HG02970 (cell line): ENCODE results near the gene SPATA13.

Source experiments
- ATAC-seq: cut with Tn5 transposase; IDR thresholded peaks from one replicate; pipeline ENCODE4 v1.9.1; 2021; ENCODE audit warnings: mild to moderate bottlenecking, moderate library complexity, moderate number of reproducible peaks; ENCODE audit not compliant: unreplicated experiment, low FRiP score

SPATA13 gene

DNA sequence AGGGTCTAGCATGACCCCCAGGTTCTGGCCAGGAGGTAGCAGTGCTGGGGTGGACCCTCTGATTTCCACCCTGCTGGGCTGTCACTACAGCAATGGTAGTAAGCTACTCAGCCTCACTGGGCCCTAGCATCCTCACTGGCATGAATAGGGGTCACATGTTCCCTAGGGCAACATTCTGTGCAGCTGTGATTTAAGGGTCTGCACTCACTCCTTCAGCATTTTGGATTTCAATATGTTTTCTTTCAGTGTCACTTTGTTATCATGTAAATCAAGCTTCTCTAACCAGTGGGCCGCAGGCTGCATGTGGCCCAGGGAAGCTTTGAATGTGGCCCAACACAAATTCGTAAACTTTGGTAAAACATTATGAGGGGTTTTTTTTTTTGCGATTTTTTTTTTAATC, 57.8 kb downstream of the SPATA13 start:
- no peak for ATAC-seq

DNA sequence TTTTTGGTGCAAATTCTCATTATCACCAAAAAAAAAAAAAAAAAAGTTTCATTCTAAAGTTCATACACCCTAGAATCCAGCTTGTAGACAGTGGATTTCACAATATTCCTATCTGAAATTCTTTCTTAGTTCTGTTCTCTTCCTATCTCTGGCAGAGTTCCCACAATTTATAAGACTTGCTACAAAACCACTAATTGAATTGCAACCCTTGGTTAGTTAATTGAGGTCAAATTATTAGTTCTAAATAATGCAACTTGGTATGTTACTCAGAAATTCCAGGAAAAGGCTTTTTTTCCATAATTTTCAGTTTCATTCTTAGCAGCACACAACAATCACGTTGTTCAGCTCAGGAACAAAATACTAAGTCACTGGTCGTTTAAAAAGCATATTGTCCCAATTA, 58.5 kb downstream of the SPATA13 start:
- no peak for ATAC-seq

DNA sequence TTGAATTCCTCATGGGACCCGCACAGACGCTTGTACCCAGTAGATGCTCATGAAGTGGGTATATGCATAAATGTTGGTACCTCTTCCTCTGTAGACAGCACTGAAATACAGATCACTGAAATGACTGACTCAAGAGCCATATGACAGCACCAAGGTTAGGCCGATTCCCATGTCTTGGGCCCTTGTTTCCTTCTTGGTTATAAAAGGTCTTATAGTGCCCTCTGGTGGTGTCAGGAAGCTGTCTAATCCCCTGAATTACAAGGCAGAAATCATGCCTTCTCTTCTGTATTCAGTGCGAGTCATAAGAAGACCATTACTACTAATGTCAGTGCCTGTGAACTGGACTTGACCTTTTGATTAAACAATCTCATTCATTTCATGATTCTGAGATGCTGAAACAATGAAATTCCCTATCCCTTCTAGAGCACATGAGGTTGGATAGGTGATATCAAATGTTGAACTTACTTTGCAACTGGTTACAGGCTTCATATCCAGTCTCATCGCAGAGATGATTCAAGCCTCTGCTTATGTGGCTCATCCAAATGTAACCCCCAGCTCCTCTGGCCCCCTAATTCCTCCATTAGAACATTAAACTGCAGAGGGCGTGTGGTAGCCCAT, 59.7 kb downstream of the SPATA13 start:
- ATAC-seq: peak; percentile 42

DNA sequence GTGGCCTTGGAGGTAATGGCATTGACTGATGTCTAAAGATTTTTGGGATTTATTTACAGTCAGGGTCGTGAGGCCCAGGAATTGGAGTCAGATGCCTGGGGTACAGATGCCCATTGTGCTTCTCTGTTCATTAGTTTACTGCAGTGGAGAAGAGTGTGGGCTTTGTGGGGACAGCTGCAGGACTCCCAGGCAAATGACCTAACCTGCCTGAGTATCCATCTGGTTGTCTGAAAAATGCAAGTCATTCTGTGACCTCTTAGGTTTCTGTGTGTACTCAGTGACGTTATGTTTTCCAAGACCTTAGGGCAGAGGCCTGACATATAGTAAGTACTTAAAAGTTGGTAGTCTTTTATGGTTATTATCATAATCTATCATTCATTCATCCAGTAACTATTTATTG, 60.5 kb downstream of the SPATA13 start:
- ATAC-seq: no peak

DNA sequence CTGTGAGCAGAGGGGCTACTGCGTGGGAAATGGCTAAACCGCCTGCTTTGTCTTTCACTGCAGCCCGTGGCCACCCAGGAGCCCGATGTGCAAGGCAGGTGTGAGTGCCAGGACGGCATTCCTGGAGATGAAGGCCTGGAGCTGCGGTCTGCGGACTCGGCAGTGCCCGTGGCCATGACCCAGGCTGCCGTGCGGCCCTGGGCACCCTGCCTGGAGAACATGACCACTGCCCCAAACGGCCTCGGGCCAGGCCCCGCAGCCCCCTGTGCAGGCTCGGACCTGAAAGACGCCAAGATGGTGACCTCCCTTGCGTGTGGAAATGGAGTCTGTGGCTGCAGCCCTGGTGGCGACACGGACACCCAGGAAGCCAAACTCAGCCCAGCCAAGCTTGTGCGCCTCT, 62.2 kb downstream of the SPATA13 start:
- ATAC-seq: no peak

DNA sequence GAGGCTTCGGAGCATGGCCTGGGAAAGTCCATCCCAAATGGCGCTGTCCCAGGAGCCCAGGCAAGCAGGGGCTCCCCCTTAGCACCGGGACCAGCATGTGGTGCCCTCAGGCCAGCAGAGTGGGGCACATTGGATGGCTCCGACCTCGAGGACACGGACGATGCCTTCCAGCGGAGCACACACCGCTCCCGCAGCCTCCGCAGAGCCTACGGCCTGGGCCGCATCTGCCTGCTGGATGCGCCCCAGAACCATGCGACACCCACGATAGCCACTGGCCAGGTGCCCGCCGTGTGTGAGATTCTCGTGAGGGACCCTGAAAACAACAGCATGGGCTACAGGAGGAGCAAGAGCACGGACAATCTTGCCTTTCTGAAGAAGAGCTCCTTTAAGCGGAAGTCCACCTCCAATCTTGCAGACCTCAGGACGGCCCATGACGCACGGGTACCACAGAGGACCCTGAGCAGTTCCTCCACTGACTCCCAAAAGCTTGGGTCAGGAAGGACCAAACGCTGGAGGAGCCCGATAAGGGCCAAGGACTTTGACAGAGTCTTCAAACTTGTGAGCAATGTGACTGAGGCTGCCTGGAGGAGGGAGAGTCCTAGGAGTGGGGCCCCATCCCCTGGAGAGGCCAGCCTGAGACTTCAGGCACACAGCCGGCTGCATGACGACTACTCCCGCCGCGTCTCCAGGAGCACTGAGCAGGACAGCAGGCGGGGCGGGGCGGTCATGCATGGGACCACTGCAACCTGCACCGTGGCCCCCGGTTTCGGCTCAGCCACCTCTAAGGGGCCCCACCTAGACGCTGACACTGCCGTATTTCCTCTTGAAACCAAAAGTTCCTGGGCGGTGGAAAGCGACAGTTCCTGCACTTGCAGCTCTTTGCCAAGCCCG, 63.1 kb downstream of the SPATA13 start:
- ATAC-seq: no peak

DNA sequence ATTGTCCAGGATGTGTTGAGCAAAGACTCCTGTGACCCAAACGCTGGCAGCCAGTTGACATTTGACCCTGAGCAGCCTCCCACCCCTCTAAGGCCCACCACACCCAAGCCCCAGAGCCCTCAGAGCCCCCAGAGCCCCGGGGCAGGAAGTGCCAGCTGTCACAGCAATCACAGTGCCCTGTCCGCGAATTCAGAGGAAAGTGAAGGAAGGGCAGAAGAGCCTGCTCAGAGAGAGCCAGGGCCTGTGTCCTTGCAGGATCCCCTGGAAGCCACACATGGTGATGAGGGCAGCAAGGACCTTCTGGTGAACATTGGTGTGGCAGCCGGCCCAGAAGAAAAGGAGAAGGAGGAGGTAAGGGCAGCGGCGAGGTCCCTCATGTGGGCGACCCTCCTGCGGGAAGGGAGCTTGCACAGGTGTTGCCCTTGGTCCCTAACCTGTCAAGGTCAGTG, 63.7 kb downstream of the SPATA13 start:
- no peak for ATAC-seq

DNA sequence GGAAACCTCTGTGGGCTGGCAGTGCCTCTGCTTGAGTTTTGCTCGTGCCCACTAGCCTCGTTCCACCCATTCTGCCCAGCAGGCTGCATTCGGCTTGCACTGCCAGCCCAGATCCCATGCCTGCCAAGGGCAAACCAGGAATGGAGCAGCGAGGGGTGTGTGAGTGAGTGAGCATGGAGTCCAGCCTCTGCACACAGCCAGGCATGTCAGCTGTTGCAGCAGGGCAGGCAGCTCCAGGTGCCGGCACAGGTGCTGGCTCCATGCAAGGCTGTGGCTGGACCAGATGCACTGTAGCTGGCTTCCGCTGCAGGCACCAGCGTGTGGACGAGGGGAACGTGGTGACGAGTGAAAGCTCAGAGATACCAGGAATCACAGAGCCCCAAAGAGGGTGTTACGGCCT, 64.5 kb downstream of the SPATA13 start:
- ATAC-seq: no peak

DNA sequence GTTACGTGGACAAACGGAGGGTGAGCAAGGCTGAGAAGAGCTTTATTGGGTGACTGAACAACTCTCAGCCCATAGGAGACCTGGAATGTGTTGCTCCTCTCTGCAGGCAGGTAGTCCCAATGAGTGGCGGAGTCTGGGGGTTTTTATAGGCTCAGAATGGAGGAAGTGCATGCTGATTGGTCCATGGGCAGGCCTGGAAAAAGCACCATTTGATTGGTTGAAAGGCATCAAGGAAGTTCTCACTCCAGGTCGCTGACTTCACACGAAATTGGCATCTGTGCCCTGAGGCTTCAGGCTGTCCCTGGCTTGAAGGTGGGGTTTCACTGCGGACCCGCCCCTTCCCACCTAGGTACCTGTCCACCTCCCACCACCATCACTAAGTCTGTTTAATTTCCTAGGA, 65.4 kb downstream of the SPATA13 start:
- ATAC-seq: no peak

DNA sequence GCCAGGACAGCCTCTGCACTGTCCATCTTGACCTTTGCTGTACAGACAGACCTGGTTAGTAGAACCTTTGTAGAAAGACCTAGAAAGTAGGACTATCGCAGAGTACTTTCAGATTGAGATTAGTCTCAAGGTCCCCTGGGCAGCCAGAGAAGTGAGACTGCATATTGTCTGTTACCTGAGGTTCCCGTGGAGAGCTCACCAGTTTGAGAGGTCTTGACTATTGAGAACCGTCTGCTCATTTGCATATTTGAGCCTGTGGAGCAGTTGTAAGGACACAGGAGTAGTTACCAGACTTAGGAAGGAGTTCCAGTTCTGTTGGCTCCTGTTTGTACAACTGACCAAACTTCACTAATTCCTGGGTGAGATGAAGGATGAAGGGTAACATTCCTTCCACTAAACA, 66.2 kb downstream of the SPATA13 start:
- no peak for ATAC-seq

DNA sequence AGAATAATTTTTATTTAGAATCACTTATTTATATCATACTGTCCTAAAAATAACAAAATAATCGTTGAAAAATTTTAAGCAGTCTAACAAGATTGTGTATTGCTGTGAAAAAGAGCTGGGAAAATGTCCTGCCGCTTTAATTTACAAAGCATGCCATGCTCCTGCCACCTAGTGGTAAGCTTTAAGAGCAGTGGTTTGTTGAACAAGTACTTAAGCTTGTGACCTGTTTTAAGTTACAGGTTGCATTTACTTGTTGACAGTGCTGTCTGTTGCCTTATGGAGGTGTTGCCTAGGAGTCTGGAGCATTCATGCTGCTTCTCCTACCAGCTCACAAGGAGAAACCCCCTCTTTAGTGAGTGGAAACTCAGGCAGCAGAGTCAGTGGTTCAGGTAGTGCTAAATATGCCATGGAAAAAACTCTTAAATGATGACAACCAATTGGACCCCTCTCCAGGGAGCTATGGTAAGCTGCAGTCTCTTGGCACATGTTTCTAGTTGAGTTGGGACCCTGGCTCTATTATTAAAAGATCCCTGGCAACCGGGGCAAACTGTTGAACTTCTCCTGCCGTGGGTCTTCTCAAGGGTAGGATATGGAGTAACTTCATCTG, 68.4 kb downstream of the SPATA13 start:
- ATAC-seq: no peak

DNA sequence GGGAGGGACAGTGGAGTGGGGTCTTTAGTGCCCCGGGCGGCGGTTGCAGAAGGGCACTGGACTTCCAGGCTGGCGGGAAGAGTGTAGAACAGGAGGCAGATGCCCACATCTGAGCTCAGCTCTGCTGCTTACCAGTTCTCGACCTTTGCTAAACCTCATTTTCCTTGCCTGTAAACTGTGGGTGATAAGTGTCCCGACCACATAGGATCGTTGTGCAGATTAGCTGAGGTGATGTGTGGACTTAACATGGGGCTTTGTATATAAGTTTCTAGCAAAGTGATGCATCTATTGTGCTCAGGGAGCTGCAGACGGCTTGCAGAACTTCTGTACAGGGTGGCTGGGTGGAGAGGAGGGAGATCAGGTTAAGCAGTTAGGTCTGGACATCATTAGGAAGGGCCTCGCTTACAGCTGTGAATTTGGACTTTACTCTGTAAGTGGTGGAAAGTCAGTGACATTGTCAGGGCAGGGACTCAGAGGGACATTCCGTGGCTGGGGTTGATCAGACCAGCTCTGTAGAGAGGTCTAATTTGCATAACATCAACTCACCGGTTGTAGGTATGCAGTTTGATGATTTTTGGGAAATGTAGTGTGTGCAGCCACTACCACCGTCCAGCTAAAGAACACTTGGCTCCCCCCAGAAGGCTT, 70.0 kb downstream of the SPATA13 start:
- no peak for ATAC-seq

DNA sequence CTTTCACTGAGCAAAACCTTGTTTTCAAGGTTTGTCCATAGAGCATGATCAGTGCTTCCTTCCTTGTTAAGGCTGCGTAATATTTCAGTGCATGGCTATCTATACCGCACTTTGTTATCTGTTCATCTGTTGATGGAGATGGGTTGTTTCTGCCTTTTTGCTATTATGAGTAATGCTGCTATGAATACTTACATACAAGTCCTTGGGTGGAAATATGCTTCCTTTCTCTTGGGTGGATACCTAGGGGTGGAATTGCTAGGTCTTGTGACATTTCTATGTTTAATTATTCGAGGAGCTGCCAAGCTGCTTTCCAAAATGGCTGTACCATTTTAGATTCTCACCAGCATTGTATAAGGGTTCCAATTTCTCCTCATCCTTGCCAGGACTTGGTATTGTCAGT, 70.9 kb downstream of the SPATA13 start:
- no peak for ATAC-seq

DNA sequence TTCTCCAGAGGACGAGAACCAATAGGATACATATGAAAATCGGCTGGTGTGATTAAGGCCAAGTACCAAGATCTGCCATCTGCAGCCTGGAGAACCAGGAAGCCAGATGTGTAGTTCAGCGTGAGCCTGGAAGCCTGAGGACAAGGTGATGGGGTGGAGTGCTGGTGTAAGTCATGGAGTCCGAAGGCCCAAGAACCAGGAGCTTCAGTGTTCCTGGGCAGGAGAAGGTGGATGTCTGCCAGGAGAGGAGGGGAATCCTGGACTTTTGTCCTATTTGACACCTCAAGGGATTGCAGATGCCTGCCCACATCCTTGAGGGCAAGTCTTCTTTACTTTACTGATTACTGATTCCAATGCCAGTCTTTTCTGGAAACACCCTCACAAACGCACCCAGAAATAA, 71.5 kb downstream of the SPATA13 start:
- no peak for ATAC-seq

DNA sequence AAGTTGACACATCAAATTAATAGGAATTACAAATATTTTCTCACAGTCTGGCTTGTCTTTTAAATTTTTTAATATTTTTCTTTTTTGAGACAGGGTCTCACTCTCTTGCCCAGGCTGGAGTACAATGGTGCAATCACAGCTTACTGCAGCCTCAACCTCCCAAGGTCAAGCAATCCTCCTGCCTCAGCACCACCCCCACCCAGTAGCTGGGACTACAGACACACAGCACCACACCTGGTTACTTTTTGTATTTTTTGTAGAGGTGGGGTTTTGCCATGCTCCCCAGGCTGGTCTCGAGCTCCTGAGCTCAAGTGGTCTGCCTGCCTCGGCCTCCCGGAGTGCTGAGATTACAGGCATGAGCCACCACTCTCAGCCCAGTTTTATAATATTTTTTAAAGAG, 72.0 kb downstream of the SPATA13 start:
- no peak for ATAC-seq

DNA sequence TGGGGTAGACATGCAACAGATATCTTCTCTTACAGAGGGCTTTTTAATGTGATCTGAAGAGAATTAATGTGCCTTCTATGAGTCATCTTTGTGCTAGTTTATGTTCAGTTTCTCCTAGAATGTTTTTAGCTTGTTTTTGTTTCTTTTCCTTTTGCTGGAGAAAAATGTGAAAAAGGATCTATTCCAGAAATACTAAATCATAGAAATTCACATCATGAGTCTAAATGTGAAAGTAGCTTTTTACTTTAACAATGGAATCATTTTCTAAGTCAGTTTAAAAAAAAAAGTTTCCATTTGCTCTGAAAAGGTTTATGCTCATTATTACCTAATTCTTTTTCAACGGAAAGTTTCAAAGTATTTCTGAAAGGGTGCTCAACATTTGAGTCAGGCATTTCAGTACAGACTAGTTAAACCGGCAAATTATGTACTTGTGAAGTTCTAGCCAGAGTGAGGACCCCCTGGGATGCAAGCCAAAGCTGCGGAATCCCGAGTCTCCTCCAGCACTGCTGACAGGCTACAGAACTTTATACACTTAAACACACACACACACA, 72.9 kb downstream of the SPATA13 start:
- no peak for ATAC-seq

DNA sequence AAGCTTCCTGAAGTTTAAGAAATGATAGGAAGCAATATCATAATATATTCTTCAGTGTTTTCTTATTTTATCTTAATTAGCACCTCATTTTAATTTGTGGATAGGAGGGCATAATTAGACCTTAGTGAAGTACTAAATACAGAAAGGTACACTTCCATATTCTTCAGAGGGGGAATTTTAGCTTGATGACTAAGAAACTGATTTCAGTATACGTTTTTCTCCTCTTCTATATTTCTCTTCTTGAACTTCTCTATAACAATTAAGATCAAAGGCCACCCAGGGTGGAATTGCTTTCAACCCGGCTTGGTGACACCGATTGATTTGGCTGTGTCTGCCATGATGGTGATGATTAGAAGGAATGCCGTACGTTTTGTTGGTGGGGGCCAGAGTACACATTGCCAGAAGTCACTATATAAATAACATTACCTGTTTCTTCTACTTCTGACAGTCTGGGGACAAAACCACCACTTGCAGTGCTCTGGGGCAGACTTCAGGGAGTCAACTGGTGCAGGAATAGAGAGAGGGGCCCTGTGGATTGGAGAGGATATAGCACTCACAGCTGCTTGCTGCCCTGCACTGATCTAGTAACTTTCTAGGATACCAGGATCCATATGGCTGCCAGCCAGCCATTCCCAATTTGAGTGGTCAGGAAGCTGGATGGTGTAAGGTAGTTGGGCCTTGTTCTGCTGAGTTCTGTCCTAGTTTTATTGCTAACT, 73.8 kb downstream of the SPATA13 start:
- ATAC-seq: no peak

DNA sequence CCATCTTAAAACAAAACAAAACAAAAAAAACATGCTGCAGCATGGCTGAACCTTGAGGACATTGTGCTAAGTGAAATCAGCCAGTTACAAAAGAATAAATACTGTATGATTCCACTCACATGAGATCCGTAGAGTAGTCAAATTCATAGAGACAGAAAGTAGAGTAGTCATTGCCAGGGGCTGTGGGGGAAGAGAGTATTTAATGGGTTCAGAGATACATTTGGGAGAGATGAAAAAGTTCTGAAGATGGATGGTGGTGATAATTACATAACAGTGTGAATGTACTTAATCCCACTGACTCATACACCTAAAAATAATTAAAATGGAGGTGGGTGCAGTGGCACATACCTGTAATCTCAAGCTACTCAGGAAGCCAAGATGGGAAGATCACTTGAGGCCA, 76.8 kb downstream of the SPATA13 start:
- no peak for ATAC-seq

DNA sequence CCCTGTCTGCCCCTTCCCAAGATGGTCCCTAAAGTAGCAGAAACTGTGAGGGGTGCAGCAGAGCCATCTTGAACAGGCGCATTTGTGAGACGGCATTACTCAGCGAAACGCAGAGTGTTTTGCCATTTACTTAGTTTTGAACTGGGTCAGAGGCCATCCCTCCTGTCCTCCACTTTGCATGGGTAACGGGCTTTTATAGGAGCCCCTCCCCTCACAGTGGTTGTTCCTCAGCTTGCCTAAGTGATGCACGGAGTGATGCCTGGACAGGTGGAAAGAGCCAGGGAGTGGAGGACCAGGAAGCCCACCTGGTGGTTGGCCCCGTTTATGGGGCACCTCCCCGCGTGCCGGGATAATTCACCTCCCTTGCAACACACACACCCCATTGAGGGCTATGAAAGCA, 80.8 kb downstream of the SPATA13 start:
- ATAC-seq: no peak

DNA sequence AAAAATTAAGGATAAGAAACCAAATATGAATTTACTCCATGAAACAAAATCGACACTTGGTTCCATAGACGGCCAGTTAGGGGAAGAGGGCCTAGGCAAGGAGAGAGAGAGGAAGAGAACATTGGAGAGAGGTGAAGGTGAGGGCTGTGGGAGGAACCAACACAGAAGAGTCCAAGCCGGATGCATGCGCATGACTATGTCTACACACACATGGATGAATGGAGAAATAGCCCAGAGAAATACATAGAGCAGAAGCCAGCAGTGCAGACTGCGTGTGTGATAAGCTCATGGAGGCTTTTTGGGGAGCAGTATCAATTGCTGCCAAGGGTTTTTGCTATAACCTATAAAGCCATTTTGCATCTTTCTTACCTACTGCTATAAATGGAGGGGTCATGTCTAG, 81.6 kb downstream of the SPATA13 start:
- ATAC-seq: no peak
